Measurements from ENCODE around the gene BST1.
A peak's percentile ranks its signal among the peaks of the same experiment; 100 is the strongest.

The BST1 gene

DNA sequence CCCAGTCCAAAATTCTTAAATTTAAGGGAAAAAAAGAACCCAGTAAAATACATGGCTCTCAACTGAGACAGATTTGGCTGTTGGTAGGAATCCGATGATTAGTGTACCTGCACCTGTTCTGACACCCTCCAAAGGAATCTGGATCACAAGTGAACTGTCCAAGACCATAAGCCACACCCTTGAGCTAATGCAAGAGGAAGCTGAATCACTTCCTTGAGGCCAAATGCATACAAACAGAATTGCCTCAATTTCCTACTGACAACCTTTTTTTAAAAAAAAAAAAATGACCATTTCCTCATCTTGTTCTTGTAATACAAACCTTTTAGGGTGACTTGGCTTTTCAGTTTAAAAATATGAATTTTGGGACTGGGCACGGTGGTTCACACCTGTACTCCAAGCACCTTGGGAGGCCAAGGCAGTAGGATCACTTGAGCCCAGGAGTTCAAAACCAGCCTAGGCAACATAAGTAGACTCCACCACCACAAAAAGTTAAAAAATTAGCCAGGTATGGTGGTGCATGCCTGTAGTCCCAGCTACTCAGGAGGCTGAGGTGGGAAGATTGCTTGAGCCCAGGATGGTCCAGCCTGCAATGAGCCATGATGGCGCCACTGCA, 37.0 kb upstream of the BST1 start:
- Histone ChIP-seq H3K9ac (ENCODE audit: low read length) (no peak overlapping the region), H3K9me3 (ENCODE audit: control insufficient read depth, low read depth, low read length) (no peaks in the 10 kb centered on the region), H3K27me3 (ENCODE audit: control insufficient read depth, insufficient read depth, low read length) (no peaks in the 10 kb centered on the region), H3K27ac (ENCODE audit: low read length) (no peak overlapping the region), H3K36me3 (ENCODE audit: control insufficient read depth, low read depth, low read length) (peaks cover 17% of the 10 kb centered on the region), H3K4me3 (ENCODE audit: low read length) (no peak overlapping the region), H3K4me1 (ENCODE audit: control insufficient read depth, low read depth, low read length) (no peaks in the 10 kb centered on the region)

DNA sequence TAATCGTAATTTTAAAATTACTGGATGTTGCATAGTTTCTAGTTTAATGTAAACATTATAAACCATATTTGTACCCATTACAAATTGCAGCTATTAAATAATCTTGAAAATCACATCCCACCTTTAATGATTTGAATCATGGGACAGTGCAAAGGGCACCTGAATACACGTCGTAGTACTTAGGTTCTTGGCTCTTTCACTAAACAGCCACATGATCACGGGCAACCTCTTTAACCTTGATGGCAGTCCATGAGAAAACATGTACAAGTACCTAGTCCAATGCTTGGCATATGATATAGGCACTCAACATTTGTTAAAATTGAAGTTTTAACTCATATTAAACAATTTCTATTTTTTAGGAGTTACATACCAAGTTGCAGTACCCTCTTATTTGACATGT, 35.9 kb upstream of the BST1 start:
- no peak overlapping the region for H3K4me3 ChIP-seq (ENCODE audit: low read length)
- no peaks in the 10 kb centered on the region for H3K9me3 ChIP-seq (ENCODE audit: control insufficient read depth, low read depth, low read length)
- no peaks in the 10 kb centered on the region for H3K4me1 ChIP-seq (ENCODE audit: control insufficient read depth, low read depth, low read length)
- no peak overlapping the region for H3K9ac ChIP-seq (ENCODE audit: low read length)
- H3K27ac ChIP-seq (ENCODE audit: low read length), result no peak overlapping the region
- no peaks in the 10 kb centered on the region for H3K27me3 ChIP-seq (ENCODE audit: control insufficient read depth, insufficient read depth, low read length)
- peaks cover 17% of the 10 kb centered on the region for H3K36me3 ChIP-seq (ENCODE audit: control insufficient read depth, low read depth, low read length)

DNA sequence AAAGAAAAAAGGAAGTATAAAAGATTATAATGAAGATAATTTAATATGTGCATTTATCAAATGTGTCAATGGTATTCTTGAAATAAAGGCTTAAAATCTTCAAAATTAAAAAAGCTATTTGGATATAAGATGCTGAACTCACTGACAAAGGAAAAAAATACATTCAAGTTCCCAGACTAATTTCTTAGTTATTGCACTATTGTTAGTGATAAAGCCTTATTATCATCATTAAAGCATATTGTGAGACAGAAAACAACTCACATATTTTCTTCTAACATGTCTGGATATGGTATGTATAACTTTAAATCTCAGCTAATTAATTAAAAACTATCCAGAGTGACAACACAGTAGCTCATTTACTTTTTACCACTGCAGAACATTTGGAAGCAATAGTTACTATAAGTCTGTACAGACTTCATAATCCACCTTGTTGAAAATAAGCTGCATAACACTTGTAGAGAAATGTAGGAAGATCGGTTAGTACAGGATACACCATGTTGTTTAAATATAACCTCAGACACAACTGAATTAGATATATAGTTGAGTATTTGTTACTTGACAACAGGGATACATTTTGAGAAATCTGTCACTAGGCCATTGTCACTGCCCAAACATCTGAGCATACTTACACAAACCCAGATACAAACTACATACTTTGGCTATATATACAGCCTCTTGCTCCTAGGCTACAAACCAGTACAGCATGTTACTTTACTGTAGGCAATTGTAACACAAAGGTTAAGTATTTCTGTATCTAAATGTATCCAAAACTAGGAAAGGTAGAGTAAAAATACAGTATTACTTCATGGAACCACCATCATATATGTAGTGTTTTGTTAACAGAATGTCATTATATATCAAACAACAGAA, 34.1 kb upstream of the BST1 start:
- no peaks in the 10 kb centered on the region for H3K9me3 ChIP-seq (ENCODE audit: control insufficient read depth, low read depth, low read length)
- no peaks in the 10 kb centered on the region for H3K27me3 ChIP-seq (ENCODE audit: control insufficient read depth, insufficient read depth, low read length)
- H3K4me3 ChIP-seq (ENCODE audit: low read length), result no peak overlapping the region
- peaks cover 17% of the 10 kb centered on the region for H3K36me3 ChIP-seq (ENCODE audit: control insufficient read depth, low read depth, low read length)
- H3K9ac ChIP-seq (ENCODE audit: low read length), result no peak overlapping the region
- no peak overlapping the region for H3K27ac ChIP-seq (ENCODE audit: low read length)
- H3K4me1 ChIP-seq (ENCODE audit: control insufficient read depth, low read depth, low read length), result no peaks in the 10 kb centered on the region

DNA sequence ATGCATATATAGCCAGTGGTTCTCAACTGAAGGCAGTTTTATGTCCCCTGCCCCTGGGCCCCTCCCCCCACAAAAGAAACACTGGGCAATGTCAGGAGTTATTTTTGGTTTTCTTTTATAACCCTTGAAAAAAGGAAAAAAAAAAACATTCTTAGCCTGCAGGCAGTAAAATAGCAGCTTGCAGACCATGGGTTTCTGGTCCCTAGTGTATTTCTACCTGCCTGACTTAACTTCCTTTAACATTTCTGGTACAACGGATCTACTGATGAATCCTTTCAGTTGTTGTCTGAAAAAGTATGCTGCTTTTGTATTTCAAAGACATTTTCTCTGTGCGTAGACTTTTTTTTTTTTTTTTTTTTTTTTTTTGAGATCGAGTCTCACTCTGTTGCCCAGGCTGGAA, 32.3 kb upstream of the BST1 start:
- Histone ChIP-seq H3K4me1 (ENCODE audit: control insufficient read depth, low read depth, low read length) (no peaks in the 10 kb centered on the region), H3K4me3 (ENCODE audit: low read length) (no peak overlapping the region), H3K27ac (ENCODE audit: low read length) (no peak overlapping the region), H3K36me3 (ENCODE audit: control insufficient read depth, low read depth, low read length) (peaks cover 17% of the 10 kb centered on the region), H3K9me3 (ENCODE audit: control insufficient read depth, low read depth, low read length) (no peaks in the 10 kb centered on the region), H3K9ac (ENCODE audit: low read length) (no peak overlapping the region), H3K27me3 (ENCODE audit: control insufficient read depth, insufficient read depth, low read length) (no peaks in the 10 kb centered on the region)

DNA sequence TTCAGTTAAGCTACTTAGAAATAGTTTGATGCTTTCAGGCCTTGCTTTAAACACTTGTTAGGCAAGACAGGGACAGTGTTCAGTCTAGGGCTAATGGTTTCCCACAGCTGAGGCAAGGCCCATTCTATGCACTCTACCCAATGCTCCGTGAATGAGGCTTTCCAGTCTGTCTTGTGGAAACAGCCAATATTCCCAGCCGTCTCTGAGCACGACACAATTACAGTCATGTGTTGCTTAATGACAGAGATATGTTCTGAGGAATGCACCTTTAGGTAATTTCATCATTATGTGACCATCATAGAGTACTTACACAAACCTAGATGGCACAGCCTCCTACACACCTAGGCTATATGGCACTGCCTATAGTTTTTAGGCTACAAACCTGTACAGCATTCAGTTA, 30.8 kb upstream of the BST1 start:
- H3K9ac ChIP-seq (ENCODE audit: low read length), result no peak overlapping the region
- no peak overlapping the region for H3K27ac ChIP-seq (ENCODE audit: low read length)
- no peaks in the 10 kb centered on the region for H3K4me1 ChIP-seq (ENCODE audit: control insufficient read depth, low read depth, low read length)
- H3K4me3 ChIP-seq (ENCODE audit: low read length), result no peak overlapping the region
- no peaks in the 10 kb centered on the region for H3K27me3 ChIP-seq (ENCODE audit: control insufficient read depth, insufficient read depth, low read length)
- H3K36me3 ChIP-seq (ENCODE audit: control insufficient read depth, low read depth, low read length), result peaks cover 9% of the 10 kb centered on the region
- H3K9me3 ChIP-seq (ENCODE audit: control insufficient read depth, low read depth, low read length), result no peaks in the 10 kb centered on the region

DNA sequence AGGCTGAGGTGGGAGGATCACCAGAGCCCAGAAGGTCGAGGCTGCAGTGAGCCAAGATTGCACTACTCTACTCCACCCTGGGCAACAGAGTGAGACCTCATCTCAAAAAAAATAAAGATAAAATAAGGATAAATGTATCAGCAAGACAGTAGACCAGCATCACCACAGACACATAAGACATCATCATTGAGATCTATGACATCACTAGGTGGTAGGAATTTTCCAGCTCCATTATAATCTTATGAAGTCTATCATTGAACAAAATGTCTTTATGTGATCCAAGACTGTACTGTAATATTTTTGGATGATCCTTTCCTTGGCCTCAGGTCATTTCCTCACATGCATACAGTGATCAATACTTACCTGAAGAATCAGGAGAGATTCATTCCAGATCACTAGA, 29.5 kb upstream of the BST1 start:
- H3K27me3 ChIP-seq (ENCODE audit: control insufficient read depth, insufficient read depth, low read length), result no peaks in the 10 kb centered on the region
- H3K9ac ChIP-seq (ENCODE audit: low read length), result no peak overlapping the region
- no peaks in the 10 kb centered on the region for H3K9me3 ChIP-seq (ENCODE audit: control insufficient read depth, low read depth, low read length)
- no peak overlapping the region for H3K4me3 ChIP-seq (ENCODE audit: low read length)
- peaks cover 9% of the 10 kb centered on the region for H3K4me1 ChIP-seq (ENCODE audit: control insufficient read depth, low read depth, low read length)
- H3K27ac ChIP-seq (ENCODE audit: low read length), result no peak overlapping the region
- H3K36me3 ChIP-seq (ENCODE audit: control insufficient read depth, low read depth, low read length), result peaks cover 3% of the 10 kb centered on the region

DNA sequence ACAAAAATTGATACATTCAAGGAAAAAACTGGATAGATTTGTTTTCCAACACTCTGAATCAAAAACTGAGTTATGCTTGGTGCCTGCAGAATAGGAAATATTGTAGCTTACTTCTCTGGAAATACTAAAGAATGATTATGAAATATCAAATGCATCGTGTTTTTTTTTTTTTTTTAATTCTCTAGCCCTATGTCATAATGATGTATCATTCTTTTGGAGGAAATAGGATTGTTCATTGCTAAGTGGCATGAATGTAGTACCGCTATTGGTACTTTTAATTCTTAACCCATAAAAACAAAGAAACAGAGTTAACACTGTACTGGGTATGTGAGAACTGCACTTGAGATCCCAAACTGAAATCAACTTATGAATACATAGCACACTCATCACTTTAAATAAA, 28.8 kb upstream of the BST1 start:
- H3K27me3 ChIP-seq (ENCODE audit: control insufficient read depth, insufficient read depth, low read length), result no peaks in the 10 kb centered on the region
- H3K4me3 ChIP-seq (ENCODE audit: low read length), result no peak overlapping the region
- peaks cover 10% of the 10 kb centered on the region for H3K4me1 ChIP-seq (ENCODE audit: control insufficient read depth, low read depth, low read length)
- H3K9me3 ChIP-seq (ENCODE audit: control insufficient read depth, low read depth, low read length), result no peaks in the 10 kb centered on the region
- H3K27ac ChIP-seq (ENCODE audit: low read length), result no peak overlapping the region
- H3K36me3 ChIP-seq (ENCODE audit: control insufficient read depth, low read depth, low read length), result no peaks in the 10 kb centered on the region
- no peak overlapping the region for H3K9ac ChIP-seq (ENCODE audit: low read length)

DNA sequence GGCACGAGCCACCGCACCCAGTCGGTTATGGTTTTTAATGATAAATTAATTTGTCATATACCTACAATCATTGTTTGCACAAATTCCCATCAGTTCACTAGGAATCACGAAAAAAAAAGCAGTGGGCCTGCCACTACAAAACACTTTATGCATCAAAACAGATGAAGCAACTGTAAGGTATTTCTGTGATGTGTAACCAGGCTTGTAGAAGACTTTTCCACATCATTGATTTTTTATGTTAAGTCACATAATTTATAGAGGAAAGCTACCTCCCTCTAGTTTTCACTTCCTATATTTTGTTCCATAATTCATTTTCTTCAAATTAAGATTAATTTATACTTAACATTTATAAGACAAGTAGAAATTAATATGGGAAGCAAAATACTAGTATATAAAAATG, 27.9 kb upstream of the BST1 start:
- Histone ChIP-seq H3K4me3 (ENCODE audit: low read length) (no peak overlapping the region), H3K9ac (ENCODE audit: low read length) (no peak overlapping the region), H3K4me1 (ENCODE audit: control insufficient read depth, low read depth, low read length) (peaks cover 14% of the 10 kb centered on the region)

DNA sequence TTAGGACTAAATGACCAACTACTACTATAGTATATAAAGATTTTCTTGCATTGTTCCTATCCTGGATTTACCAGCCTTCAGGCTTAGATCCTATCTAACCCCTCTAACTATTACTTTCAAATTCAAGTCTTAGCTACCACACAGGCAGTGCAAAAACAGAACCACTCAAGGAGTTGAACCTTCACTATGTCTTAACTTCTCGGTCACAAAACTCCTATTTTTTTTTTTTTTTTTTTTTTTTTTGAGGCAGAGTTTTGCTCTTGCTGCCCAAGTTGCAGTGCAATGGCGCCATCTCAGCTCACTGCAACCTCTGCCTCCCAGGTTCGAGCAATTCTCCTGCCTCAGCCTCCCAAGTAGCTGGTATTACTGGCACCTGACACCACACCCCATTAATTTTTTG, 27.5 kb upstream of the BST1 start:
- Histone ChIP-seq H3K36me3 (ENCODE audit: control insufficient read depth, low read depth, low read length) (no peaks in the 10 kb centered on the region), H3K9ac (ENCODE audit: low read length) (no peak overlapping the region), H3K4me1 (ENCODE audit: control insufficient read depth, low read depth, low read length) (peaks cover 15% of the 10 kb centered on the region), H3K9me3 (ENCODE audit: control insufficient read depth, low read depth, low read length) (no peaks in the 10 kb centered on the region), H3K4me3 (ENCODE audit: low read length) (no peak overlapping the region), H3K27me3 (ENCODE audit: control insufficient read depth, insufficient read depth, low read length) (no peaks in the 10 kb centered on the region), H3K27ac (ENCODE audit: low read length) (no peak overlapping the region)

More for the DNA sequence above, 27.9 kb upstream of the BST1 start:
- Histone ChIP-seq H3K9me3 (ENCODE audit: control insufficient read depth, low read depth, low read length) (no peaks in the 10 kb centered on the region), H3K27ac (ENCODE audit: low read length) (no peak overlapping the region), H3K27me3 (ENCODE audit: control insufficient read depth, insufficient read depth, low read length) (no peaks in the 10 kb centered on the region), H3K36me3 (ENCODE audit: control insufficient read depth, low read depth, low read length) (no peaks in the 10 kb centered on the region)

DNA sequence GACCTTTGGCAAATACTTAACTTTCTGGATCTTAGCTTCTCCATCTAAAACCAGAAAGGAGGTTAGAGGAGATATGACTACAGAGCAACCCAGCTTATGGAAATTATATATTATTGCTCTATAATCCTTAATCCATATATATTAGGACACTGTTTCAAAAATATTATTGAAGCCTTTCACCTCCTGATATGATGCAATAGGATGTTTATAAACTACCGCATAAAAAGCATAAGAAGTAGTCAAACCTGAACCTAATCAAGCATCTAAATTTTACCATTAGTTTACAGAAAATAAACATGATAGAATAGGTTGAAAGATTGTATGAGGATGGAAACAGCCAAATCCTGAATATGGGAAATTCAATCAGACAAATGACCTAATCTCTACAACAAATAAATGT, 26.8 kb upstream of the BST1 start:
- Histone ChIP-seq H3K36me3 (ENCODE audit: control insufficient read depth, low read depth, low read length) (no peaks in the 10 kb centered on the region), H3K9ac (ENCODE audit: low read length) (no peak overlapping the region), H3K27ac (ENCODE audit: low read length) (no peak overlapping the region), H3K4me3 (ENCODE audit: low read length) (no peak overlapping the region), H3K27me3 (ENCODE audit: control insufficient read depth, insufficient read depth, low read length) (no peaks in the 10 kb centered on the region), H3K4me1 (ENCODE audit: control insufficient read depth, low read depth, low read length) (peaks cover 15% of the 10 kb centered on the region), H3K9me3 (ENCODE audit: control insufficient read depth, low read depth, low read length) (no peaks in the 10 kb centered on the region)

DNA sequence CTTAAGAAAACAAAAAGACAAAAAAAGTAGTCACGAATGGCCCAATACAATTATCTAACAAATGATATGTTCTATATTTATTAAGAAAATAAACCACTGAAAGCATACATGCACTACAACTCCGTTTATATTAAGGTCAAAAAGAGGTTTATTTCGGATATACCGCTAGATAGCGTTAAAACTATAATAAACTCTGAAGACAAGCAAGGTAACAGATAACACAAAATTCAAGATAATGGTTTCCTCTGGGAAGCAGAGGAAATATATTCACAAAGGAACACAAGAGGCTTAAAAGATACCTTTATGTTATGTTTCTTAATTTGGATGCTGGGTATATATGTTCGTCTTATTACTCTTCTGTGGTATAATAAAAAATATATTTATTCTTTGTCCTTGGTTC, 26.0 kb upstream of the BST1 start:
- Histone ChIP-seq H3K4me1 (ENCODE audit: control insufficient read depth, low read depth, low read length) (peaks cover 15% of the 10 kb centered on the region), H3K9ac (ENCODE audit: low read length) (no peak overlapping the region), H3K27me3 (ENCODE audit: control insufficient read depth, insufficient read depth, low read length) (no peaks in the 10 kb centered on the region), H3K27ac (ENCODE audit: low read length) (no peak overlapping the region), H3K4me3 (ENCODE audit: low read length) (no peak overlapping the region), H3K36me3 (ENCODE audit: control insufficient read depth, low read depth, low read length) (no peaks in the 10 kb centered on the region), H3K9me3 (ENCODE audit: control insufficient read depth, low read depth, low read length) (no peaks in the 10 kb centered on the region)

DNA sequence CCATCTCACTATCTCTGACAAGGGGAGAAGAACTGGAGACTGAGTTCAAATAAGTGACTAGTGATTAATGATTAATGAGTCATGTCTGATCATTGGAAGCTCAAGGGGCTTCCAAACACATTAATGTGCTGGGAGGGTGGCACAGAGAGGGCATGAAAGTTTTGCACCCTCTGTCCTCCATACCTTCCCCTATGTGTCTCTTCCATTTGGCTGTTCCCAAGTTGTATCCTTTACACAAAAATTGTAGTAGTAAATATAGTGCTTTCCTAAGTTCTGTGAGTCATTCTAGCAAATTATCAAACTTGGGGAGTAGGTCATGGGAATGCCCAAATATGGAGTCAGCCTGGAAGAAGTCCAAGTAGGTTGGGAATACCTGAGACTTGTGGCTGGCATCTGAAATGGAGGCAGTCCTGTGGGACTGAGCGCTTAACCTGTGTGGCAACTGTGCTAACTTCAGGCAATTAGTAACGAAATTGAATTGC, 25.3 kb upstream of the BST1 start:
- H3K9me3 ChIP-seq (ENCODE audit: control insufficient read depth, low read depth, low read length), result no peaks in the 10 kb centered on the region
- H3K4me1 ChIP-seq (ENCODE audit: control insufficient read depth, low read depth, low read length), result peaks cover 18% of the 10 kb centered on the region
- H3K27me3 ChIP-seq (ENCODE audit: control insufficient read depth, insufficient read depth, low read length), result no peaks in the 10 kb centered on the region
- H3K4me3 ChIP-seq (ENCODE audit: low read length), result peak overlapping the region; percentile 11
- H3K36me3 ChIP-seq (ENCODE audit: control insufficient read depth, low read depth, low read length), result no peaks in the 10 kb centered on the region
- H3K27ac ChIP-seq (ENCODE audit: low read length), result no peak overlapping the region
- no peak overlapping the region for H3K9ac ChIP-seq (ENCODE audit: low read length)
